Ishikawa (cell line): ENCODE results near the gene TP73.

ENCODE experiments used
- CEBPB ChIP-seq: IDR thresholded peaks from 2 replicates; pipeline ENCODE4 v1.6.1; 2012
- CREB1 ChIP-seq: IDR thresholded peaks from 2 replicates; pipeline ENCODE4 v1.6.1; 2012; ENCODE audit warnings: low read depth
- EGR1 ChIP-seq: IDR thresholded peaks from 2 replicates; pipeline ENCODE4 v1.6.1; 2012
- EP300 ChIP-seq: IDR thresholded peaks from 2 replicates; pipeline ENCODE4 v1.6.1; 2012; ENCODE audit warnings: borderline replicate concordance
- FOXM1 ChIP-seq: IDR thresholded peaks from 2 replicates; pipeline ENCODE4 v1.6.1; 2012; ENCODE audit warnings: low read depth, borderline replicate concordance
- MAX ChIP-seq: IDR thresholded peaks from 2 replicates; pipeline ENCODE4 v1.6.1; 2012
- NFIC ChIP-seq: IDR thresholded peaks from 2 replicates; pipeline ENCODE4 v1.6.1; 2012
- RAD21 ChIP-seq: IDR thresholded peaks from 2 replicates; pipeline ENCODE4 v1.6.1; 2012; ENCODE audit warnings: low read depth
- REST ChIP-seq: IDR thresholded peaks from 2 replicates; pipeline ENCODE4 v1.6.1; 2012; ENCODE audit warnings: low read depth, mild to moderate bottlenecking
- TAF1 ChIP-seq: IDR thresholded peaks from 2 replicates; pipeline ENCODE4 v1.6.1; 2012; ENCODE audit warnings: low read depth, mild to moderate bottlenecking
- TCF12 ChIP-seq: IDR thresholded peaks from 2 replicates; pipeline ENCODE4 v1.6.1; 2012; ENCODE audit warnings: low read depth
- TEAD4 ChIP-seq: IDR thresholded peaks from 2 replicates; pipeline ENCODE4 v1.6.1; 2012
- USF1 ChIP-seq: IDR thresholded peaks from 2 replicates; pipeline ENCODE4 v1.6.1; 2012
- YY1 ChIP-seq: IDR thresholded peaks from 2 replicates; pipeline ENCODE4 v1.6.1; 2012; ENCODE audit warnings: low read depth
- ZBTB7A ChIP-seq: IDR thresholded peaks from 2 replicates; pipeline ENCODE4 v1.6.1; 2012; ENCODE audit warnings: low read depth

The TP73 gene

GRCh38 chr1:3777078-3777547, 124.8 kb downstream of the TP73 start:
- TF ChIP-seq ZBTB7A (no peak), RAD21 (no peak), CEBPB (no peak), MAX (no peak), EGR1 (no peak), CREB1 (no peak), USF1 (no peak), FOXM1 (no peak), TAF1 (no peak)

GRCh38 chr1:3777647-3778589, 125.6 kb downstream of the TP73 start:
- no peak for TF ChIP-seq TCF12
- TF ChIP-seq USF1: no peak
- TF ChIP-seq NFIC: no peak
- no peak for TF ChIP-seq EGR1
- TF ChIP-seq CEBPB: no peak
- TF ChIP-seq TEAD4: no peak
- TF ChIP-seq EP300: no peak
- TF ChIP-seq TAF1: no peak
- TF ChIP-seq CREB1: no peak
- no peak for TF ChIP-seq REST
- TF ChIP-seq ZBTB7A: no peak
- TF ChIP-seq MAX: no peak
- no peak for TF ChIP-seq FOXM1

- TF ChIP-seq TEAD4 (no peak), MAX (no peak), USF1 (no peak), CEBPB (no peak), RAD21 (no peak), EP300 (no peak), NFIC (no peak), REST (no peak), FOXM1 (no peak), ZBTB7A (no peak), CREB1 (no peak)
These were observed 126.4 kb downstream of the TP73 start for GRCh38 chr1:3778590-3779264.

- TF ChIP-seq YY1 (no peak), EGR1 (no peak), FOXM1 (no peak), REST (no peak), TEAD4 (no peak)
These were observed 127.1 kb downstream of the TP73 start for GRCh38 chr1:3779265-3779911.
